ENCODE results near the gene MICAL2. TPM values are rescaled to one million over a fixed set of nuclear protein-coding genes. Genes with fewer than 3 reads are reported as not detected.

The MICAL2 gene
- total and polyA plus RNA-seq, 2 of the 13 experiments (the other 11 are each of a cell fraction or from before 2014, with no cell fraction given) = 0.78 to 1.1 TPM

DNA sequence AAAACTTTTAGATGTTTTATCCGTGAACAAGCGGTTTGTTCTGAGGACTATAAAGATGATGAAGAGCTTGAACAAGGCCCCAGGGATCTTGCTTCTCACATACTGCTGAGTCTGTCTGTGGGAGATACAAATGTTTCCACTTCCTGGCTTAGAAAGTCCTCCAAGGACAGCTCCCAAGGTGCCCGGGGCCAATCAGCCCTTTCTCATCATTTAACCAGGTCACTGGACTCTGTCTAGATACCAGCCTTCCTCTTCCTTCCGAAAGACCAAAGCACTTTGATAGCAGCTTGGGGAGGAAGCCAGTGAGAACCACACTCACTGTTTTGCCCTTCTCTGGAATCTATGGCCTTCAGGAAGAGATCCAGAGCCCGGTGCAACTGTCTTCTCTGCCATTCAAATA, 4.3 kb upstream of the MICAL2 start:
- TF ChIP-seq SIN3A (IDR thresholded peaks at IDR 0.05; ENCODE audit: borderline replicate concordance, low read depth, low read length) = no peak
- no peak for TF ChIP-seq YEATS4 (CRISPR knock-in tag; IDR thresholded peaks at IDR 0.05; ENCODE audit: borderline replicate concordance)
- TF ChIP-seq, protein P1, sequence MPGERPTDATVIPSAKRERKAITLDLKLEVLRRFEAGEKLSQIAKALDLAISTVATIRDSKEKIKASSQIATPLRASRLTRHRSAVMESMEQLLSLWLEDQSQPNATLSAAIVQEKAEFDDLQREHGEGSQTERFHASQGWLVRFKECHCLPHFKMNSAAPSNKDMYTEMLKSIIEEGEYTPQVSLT (CRISPR knock-in tag; IDR thresholded peaks at IDR 0.05; ENCODE audit: borderline replicate concordance, low read depth) = no peak
- no peak for TF ChIP-seq BHLHE40 (IDR thresholded peaks at IDR 0.05; ENCODE audit: low read length)
- TF ChIP-seq, protein P2, sequence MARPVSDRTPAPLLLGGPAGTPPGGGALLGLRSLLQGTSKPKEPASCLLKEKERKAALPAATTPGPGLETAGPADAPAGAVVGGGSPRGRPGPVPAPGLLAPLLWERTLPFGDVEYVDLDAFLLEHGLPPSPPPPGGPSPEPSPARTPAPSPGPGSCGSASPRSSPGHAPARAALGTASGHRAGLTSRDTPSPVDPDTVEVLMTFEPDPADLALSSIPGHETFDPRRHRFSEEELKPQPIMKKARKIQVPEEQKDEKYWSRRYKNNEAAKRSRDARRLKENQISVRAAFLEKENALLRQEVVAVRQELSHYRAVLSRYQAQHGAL (CRISPR knock-in tag; IDR thresholded peaks at IDR 0.05; ENCODE audit: not compliant biosample characterization) = no peak
- TF ChIP-seq RARG (CRISPR knock-in tag; IDR thresholded peaks at IDR 0.05; ENCODE audit: low read depth) = no peak
- no peak for TF ChIP-seq SCMH1 (CRISPR knock-in tag; IDR thresholded peaks at IDR 0.05; ENCODE audit: borderline replicate concordance)
- intact Hi-C loops (cut with micrococcal nuclease; ENCODE audit: unreplicated experiment) (no loop called here), in situ Hi-C loops (cut with HindIII; ENCODE audit: extremely low pct_ligation_motif_present, low pct_unique_long_range_greater_than_20kb) (no loop called here)
- ChIA-PET POLR2A (no interaction called here), CTCF (ENCODE audit: low intra/inter-chr PET ratio, low total read pairs) (no interaction called here)
- H3K4me2 ChIP-seq (ENCODE audit: low read depth, low read length) = no peak overlapping the region
- DNase-seq (ENCODE audit: low spot score) (no peak), FAIRE-seq (no peak), ATAC-seq (no peak)
- no peaks in the 10 kb centered on the region for H4K20me1 ChIP-seq (ENCODE audit: insufficient read depth, low read length)
- no peaks in the 10 kb centered on the region for H3K79me2 ChIP-seq (ENCODE audit: insufficient read depth, low read length)
- H2AFZ ChIP-seq (ENCODE audit: low read length) = no peak overlapping the region
- H3K4me1 ChIP-seq (ENCODE audit: insufficient read depth, low read length) = peaks cover 18% of the 10 kb centered on the region
- H3K9me3 ChIP-seq (ENCODE audit: low read length) = no peaks in the 10 kb centered on the region
- H3K27me3 ChIP-seq (ENCODE audit: control insufficient read depth in 1 of 2, insufficient read depth in 2 of 2, low read length in 2 of 2) = peaks cover 0 to 17% of the 10 kb centered on the region in 2 experiments; a peak in 2 of 5 replicates
- BruUV-seq (replicated peaks) = no TSS peak
- no peaks in the 10 kb centered on the region for H3K36me3 ChIP-seq (replicated peaks in 1 of 2; ENCODE audit: control insufficient read depth in 1 of 2, insufficient read depth in 2 of 2, low read length in 2 of 2)
- H3K9ac ChIP-seq (ENCODE audit: insufficient read depth, low read depth, low read length) = no peak overlapping the region
- no peak overlapping the region for H3K27ac ChIP-seq (ENCODE audit: extremely low read length, insufficient read depth, low read length)
- no peak overlapping the region for H3K4me3 ChIP-seq (replicated peaks in 1 of 3; ENCODE audit: insufficient read depth in 1 of 3, low read depth in 2 of 3, low read length in 3 of 3)
- 69% methylated on average over 4 of the region's 5 CpGs for WGBS (ENCODE audit: low lambda C conversion rate)

DNA sequence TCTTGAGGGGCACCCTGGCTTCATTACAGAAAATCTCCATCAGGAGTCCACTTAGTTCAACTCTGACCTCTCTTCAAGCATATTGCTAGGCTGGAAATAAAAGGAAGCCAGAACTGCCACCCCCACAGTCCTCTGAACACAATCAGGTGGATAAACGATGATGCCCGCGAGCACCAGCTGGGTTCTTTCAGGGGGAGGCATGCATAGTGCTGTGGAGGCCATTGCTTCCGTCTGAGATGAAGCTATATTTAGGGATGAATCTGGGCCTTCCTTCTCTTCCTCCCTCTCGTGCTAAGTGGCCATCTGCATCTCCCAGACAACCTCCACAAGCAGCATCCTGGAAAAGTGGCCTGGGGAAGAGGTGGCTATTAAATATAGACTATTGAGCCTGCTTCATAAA, 3.9 kb upstream of the MICAL2 start:
- intact Hi-C loops (cut with micrococcal nuclease; ENCODE audit: unreplicated experiment) (no loop called here), in situ Hi-C loops (cut with HindIII; ENCODE audit: extremely low pct_ligation_motif_present, low pct_unique_long_range_greater_than_20kb) (no loop called here)
- Histone ChIP-seq H3K36me3 (replicated peaks in 1 of 2; ENCODE audit: control insufficient read depth in 1 of 2, insufficient read depth in 2 of 2, low read length in 2 of 2) (no peaks in the 10 kb centered on the region), H3K27me3 (ENCODE audit: control insufficient read depth in 1 of 2, insufficient read depth in 2 of 2, low read length in 2 of 2) (peaks cover 0 to 17% of the 10 kb centered on the region in 2 experiments; a peak in 2 of 5 replicates), H3K9ac (ENCODE audit: insufficient read depth, low read depth, low read length) (no peak overlapping the region), H3K4me3 (replicated peaks in 1 of 3; ENCODE audit: insufficient read depth in 1 of 3, low read depth in 2 of 3, low read length in 3 of 3) (no peak overlapping the region), H4K20me1 (ENCODE audit: insufficient read depth, low read length) (no peaks in the 10 kb centered on the region), H3K4me2 (ENCODE audit: low read depth, low read length) (no peak overlapping the region), H3K27ac (ENCODE audit: extremely low read length, insufficient read depth, low read length) (no peak overlapping the region), H3K4me1 (ENCODE audit: insufficient read depth, low read length) (peaks cover 22% of the 10 kb centered on the region), H2AFZ (ENCODE audit: low read length) (no peak overlapping the region), H3K9me3 (ENCODE audit: low read length) (no peaks in the 10 kb centered on the region), H3K79me2 (ENCODE audit: insufficient read depth, low read length) (no peaks in the 10 kb centered on the region)
- POLR2A ChIA-PET = no interaction called here
- CTCF ChIA-PET (ENCODE audit: low intra/inter-chr PET ratio, low total read pairs) = no interaction called here
- TF ChIP-seq, protein P3, sequence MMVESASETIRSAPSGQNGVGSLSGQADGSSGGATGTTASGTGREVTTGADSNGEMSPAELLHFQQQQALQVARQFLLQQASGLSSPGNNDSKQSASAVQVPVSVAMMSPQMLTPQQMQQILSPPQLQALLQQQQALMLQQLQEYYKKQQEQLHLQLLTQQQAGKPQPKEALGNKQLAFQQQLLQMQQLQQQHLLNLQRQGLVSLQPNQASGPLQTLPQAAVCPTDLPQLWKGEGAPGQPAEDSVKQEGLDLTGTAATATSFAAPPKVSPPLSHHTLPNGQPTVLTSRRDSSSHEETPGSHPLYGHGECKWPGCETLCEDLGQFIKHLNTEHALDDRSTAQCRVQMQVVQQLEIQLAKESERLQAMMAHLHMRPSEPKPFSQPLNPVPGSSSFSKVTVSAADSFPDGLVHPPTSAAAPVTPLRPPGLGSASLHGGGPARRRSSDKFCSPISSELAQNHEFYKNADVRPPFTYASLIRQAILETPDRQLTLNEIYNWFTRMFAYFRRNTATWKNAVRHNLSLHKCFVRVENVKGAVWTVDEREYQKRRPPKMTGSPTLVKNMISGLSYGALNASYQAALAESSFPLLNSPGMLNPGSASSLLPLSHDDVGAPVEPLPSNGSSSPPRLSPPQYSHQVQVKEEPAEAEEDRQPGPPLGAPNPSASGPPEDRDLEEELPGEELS (CRISPR knock-in tag; IDR thresholded peaks at IDR 0.05) = no peak
- FAIRE-seq (no peak), ATAC-seq (no peak), DNase-seq (ENCODE audit: low spot score) (no peak)
- 52% methylated on average over 5 of the region's 5 CpGs for WGBS (ENCODE audit: low lambda C conversion rate)
- no TSS peak for BruUV-seq (replicated peaks)
